ENCODE results near the gene FRMD4A.

- TF ChIP-seq TARDBP (IDR thresholded peaks at IDR 0.05; ENCODE audit: borderline replicate concordance), result no peak
- no peak for TF ChIP-seq CTCF (IDR thresholded peaks at IDR 0.05 in 2 of 3, conservative IDR thresholded peaks at IDR 0.05 in 1 of 3; ENCODE audit: control insufficient read depth in 2 of 3, extremely low read depth in 1 of 3, insufficient read depth in 1 of 3, low read depth in 3 of 3, low read length in 3 of 3)
- TF ChIP-seq POLR2AphosphoS5 (IDR thresholded peaks at IDR 0.05; ENCODE audit: low read length), result no peak
- no peak for TF ChIP-seq USF2 (IDR thresholded peaks at IDR 0.05; ENCODE audit: borderline replicate concordance, low read depth, low read length)
- no peak for TF ChIP-seq ELK1 (IDR thresholded peaks at IDR 0.05; ENCODE audit: low read depth, low read length)
- TF ChIP-seq PKNOX1 (IDR thresholded peaks at IDR 0.05), result no peak
- TF ChIP-seq FOXK2 (IDR thresholded peaks at IDR 0.05), result no peak
- no peak for TF ChIP-seq EZH2 (IDR thresholded peaks at IDR 0.05; ENCODE audit: borderline replicate concordance, control insufficient read depth, low read depth, low read length)
- TF ChIP-seq ZNF24 (IDR thresholded peaks at IDR 0.05), result no peak
- TF ChIP-seq FOXM1 (IDR thresholded peaks at IDR 0.05; ENCODE audit: low read depth, low read length), result no peak
- no peak for TF ChIP-seq ZZZ3 (IDR thresholded peaks at IDR 0.05; ENCODE audit: control insufficient read depth, insufficient read length, low read depth)
These were observed 563.0 kb downstream of the FRMD4A start for GRCh38 chr10:13767676-13768178.

All from GM12878 (cell line).